GM12872 (cell line): ENCODE measurements around the gene C9orf40.

Experiments used
- TF ChIP-seq, protein P1 (sequence below): IDR thresholded peaks from 3 replicates; pipeline ENCODE4 v1.5.1; 2011; ENCODE audit warnings: low read depth, mild to moderate bottlenecking, low read length, moderate library complexity; ENCODE audit not compliant: insufficient read depth

The C9orf40 gene

DNA sequence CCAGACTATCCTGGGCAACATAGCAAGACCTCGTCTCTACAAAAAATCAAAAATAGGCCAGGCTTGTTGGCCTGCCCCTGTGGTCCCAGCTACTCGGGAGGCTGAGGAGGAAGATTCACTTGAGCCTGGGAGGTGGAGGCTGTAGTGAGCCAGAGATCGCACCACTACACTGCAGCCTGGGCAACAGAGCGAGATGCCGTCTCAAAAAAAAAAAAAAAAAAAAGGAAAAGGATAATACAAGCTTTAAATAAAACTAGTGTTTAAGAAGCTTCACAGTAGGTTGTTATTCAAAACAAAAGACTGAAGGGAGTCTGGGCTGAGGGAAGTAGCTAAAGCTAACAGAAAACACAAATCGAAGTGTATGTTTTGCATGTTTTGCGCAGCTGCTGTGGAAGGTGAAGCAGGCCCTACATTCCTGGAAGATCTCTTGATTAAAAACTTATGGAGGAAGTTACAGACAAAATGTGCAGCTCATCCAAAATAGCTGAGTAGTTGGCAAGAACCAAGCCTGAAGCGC, 581 bp upstream of the C9orf40 start:
- TF ChIP-seq, protein P1, sequence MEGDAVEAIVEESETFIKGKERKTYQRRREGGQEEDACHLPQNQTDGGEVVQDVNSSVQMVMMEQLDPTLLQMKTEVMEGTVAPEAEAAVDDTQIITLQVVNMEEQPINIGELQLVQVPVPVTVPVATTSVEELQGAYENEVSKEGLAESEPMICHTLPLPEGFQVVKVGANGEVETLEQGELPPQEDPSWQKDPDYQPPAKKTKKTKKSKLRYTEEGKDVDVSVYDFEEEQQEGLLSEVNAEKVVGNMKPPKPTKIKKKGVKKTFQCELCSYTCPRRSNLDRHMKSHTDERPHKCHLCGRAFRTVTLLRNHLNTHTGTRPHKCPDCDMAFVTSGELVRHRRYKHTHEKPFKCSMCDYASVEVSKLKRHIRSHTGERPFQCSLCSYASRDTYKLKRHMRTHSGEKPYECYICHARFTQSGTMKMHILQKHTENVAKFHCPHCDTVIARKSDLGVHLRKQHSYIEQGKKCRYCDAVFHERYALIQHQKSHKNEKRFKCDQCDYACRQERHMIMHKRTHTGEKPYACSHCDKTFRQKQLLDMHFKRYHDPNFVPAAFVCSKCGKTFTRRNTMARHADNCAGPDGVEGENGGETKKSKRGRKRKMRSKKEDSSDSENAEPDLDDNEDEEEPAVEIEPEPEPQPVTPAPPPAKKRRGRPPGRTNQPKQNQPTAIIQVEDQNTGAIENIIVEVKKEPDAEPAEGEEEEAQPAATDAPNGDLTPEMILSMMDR, result no peak

DNA sequence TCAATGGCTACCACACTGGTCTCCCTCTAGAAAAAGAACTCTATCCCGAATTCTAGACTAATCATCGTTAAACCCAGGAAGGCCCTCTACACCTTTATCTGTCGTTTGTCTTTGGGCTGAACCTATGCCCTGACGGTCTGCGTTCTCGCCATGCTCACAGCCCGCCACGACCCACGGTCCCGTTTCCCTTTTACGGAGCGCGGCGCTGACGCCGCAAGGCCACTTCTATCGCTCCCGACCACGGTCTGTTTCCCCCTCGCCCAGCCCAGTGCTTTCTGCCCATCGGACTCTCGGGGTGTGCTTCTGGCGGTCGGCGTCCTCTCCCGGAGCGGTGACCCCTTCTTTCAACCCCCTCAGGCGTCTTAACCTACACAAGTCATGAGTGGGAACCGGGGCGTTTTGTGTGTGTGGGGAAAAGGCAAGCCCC, 974 bp downstream of the C9orf40 start:
- TF ChIP-seq, protein P1, result no peak

DNA sequence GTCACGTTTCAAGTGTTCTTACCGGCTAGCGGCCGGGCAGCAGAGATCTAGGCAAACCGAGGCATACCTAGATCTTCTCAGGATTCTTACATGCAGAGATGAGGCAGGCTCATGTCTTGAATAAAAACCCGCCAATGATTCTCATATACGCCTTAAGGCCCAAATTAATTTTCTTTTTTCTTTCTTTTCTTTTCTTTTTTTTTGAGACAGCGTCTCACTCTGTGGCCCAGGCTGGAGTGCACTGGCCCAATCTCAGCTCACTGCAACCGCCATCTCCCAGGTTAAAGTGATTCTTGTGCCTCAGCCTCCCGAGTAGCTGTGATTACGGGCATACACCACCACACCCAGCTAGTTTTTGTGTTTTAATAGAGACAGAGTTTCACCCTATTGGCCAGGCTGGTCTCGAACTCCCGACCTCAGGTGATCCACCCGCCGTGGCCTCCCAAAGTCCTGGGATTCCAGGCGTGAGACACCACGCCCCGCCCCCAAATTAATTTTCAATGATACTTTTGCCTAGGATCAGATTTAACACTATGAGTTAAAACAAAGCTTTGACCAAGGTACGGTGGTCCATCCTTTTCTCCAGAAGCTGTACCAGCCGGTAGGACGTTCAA, 1.5 kb downstream of the C9orf40 start:
- TF ChIP-seq, protein P1, result no peak

DNA sequence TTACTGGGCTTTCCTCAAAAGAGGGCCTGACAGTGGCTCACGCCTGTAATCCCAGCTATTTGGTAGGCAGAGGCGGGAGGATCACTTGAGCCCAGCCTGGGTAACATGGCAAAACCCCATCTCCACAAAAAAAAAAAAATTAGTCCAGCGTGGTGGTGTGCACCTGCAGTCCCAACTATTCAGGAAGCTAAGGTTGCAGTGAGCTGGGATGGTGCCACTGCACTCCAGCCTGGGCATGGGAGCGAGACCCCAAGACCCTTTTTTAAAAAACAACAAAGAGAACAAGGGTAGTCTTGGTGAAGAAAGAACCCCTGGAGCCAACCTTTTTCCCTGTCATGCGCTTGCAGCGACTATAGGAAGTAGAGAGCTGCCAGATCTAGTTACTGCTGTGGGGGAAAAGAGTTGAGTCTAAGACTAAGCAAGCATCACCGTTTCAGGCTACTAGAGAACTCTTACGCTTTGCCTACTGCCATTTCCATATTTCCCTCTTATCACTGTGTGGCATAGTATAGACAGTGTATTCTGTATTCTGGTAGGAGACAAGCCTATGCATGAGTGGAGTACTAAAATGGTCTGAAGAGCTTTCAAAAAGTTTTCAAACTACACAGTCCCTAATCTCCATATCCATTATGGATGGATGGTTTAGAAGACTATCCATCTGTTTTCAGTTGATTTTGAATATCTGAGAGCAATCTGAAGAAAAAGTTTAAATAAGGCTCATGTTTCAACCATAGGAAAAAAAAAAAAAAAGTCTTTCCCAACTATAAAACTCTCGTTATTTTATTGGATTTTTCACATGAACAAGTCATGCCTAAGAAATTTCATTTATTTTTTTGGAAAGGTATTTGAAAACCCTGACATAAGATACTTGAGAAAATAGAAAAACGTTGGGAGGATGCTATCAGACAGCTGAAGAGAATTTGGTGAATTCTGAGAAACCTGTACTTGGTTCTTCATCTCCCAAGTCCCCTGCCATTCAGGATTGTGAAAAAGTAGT, 2.6 kb downstream of the C9orf40 start:
- TF ChIP-seq, protein P1, result no peak

DNA sequence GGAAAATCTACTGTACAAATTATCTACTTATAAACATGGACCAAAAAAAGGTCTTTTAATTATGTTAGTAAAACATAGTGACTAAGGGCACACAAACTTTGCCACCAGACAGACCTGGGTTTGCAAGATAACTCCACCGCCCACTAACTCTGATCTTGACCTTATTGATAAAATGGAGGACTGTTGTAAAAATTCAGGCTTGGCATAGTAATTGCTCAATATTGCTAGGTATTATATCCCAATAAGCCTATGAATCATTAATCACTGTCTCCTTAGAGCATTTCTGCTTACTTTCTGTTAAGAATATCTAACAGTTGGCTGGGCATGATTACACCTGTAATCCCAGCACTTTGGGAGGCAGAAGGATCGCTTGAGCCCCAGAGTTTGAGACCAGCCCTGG, 3.8 kb downstream of the C9orf40 start:
- TF ChIP-seq, protein P1, result no peak

DNA sequence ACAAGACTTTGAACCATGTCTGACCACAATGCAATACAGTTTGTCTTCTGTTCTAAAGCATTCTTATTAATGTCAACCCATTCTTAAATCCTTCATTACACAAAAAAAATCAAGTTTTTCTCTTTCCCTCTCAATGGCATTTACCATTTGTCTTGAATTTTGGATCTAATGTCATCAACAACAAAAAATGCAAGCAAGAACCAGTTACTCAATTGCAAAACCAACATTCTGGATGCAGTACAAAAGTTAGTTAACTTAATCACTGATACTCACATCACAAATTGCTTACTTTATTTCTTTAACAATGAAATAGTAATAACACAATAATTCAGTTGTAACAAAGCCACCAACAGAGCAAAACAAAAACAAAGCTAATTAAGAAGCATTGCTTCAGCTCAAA, 6.0 kb downstream of the C9orf40 start:
- TF ChIP-seq, protein P1, result no peak

DNA sequence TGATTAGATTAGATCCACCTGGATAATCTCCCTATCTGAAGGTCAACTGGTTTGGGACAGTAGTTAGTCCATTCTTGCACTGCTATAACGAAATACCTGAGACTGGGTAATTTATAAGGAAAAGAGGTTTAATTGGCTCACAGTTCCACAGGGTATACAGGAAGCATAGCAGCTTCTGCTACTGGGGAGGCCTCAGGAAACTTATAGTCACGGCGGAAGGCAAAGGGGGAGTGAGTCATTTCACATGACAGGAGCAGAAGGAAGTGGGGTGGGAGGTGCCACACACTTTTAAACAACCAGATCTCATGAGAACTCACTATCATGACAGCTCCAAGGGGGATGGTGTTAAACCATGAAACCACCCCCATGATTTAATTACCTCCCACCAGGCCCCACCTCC, 9.9 kb downstream of the C9orf40 start:
- TF ChIP-seq, protein P1, result no peak
